LNCaP clone FGC (cell line): ENCODE measurements around the gene WWC2.

Source experiments
- DNase-seq: peaks from one replicate; pipeline ENCODE4 v3.0.0-alpha.2; 2011; ENCODE audit warnings: low read depth
- H3K4me3 ChIP-seq: 2 replicates; pipeline ENCODE4 v1.5.1; 2011; ENCODE audit warnings: mild to moderate bottlenecking, low read depth, low read length, control low read depth
- CTCF ChIP-seq: IDR thresholded peaks from 2 replicates; pipeline ENCODE4 v1.5.1; 2012; ENCODE audit warnings: mild to moderate bottlenecking; ENCODE audit not compliant: control insufficient read depth, insufficient read depth; ENCODE audit errors: extremely low read depth

Gene WWC2

GRCh38 chr4:183256756-183257385 lies 157.8 kb downstream of the WWC2 start:
- peak; percentile 82 for TF ChIP-seq CTCF
- no peak for DNase-seq
- H3K4me3 ChIP-seq, result no peak overlapping the region

DNA sequence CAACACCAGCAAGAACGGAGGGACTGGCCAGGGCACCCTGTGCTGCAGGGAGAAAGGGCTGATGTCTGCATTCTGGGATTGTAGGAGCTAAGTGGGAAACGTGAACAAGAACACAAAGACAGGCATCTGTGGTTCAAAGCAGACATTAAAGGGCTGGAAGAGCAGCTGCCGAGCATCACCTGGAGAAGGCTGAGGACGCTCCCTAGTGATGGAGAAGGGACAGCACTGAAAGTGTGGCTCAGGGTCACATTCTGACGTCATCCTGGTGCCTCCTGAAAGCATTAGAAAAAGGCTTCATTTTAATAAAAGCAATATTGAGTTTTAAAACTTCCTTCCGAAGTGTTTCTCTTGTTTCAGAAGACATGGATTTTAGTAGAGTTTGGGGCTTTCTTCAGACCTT lies 158.8 kb downstream of the WWC2 start:
- no peak for DNase-seq
- H3K4me3 ChIP-seq, result no peak overlapping the region
- 0 out of 2 replicates have a peak, but pooled peaks have one; percentile 11 for TF ChIP-seq CTCF

DNA sequence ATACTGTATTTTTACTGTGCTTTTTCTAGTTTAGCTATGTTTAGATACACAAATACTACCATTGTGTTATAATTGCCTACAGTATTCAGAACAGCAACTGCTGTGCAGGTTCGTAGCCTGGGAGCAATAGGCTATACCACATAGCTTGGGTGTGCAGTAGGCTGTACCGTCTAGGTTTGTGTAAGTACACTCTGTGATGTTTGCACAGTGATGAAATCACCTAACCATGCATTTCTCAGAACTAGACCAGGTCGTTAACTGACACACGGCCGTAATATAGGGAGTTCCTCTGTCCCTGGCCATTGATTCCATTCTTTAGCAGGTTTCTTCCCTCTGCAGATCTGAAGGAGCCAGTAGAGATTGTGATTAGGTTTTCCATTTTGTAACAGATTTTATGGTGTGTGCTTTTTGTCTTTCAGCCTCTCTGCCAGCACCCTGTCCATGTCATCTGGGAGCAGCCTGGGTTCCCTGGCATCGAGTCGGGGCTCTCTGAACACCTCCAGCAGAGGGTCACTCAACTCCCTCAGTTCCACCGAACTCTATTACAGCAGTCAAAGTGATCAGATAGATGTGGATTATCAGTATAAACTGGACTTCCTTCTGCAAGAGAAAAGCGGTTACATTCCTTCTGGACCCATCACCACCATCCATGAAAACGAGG lies 161.6 kb downstream of the WWC2 start:
- DNase-seq, result peak; percentile 84
- H3K4me3 ChIP-seq, result no peak overlapping the region
- TF ChIP-seq CTCF, result no peak

DNA sequence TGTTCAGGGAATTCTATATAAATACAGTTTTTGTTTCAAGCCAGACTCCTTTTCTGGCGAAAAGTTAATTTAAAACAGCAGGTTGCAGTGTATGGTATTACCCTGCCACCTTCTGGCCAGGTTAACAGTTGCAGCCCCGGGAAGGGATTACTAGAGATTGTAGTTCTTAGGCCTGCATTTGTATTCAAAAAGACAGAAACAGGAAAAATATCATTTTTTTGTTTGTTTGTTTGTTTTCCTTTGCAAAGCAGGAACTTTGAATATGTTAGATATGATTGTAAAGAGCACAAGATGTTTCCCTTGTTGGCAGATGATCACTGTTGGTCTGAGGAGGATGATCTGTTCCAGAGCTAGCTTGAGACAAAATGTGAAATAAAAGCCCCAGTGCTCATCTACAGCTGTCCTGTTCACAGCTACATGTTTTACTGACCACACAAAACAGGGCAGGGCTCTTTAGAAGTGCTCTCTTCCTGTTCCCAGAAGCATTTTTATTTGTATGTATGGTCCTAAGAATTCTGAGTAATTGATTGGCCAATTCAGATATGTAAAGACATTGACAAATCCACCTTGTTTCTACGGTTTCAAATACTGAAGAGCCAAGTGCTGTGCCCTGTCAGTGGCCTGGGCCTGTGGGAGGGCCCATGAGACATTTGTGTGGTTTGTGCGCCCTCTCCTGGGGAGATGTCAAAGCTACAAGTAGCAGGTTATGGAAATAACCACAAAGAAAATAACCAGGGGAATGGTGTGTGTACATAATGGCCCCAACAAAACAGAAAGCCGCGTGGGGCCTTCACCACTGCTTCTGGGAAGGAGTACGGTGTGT lies 163.1 kb downstream of the WWC2 start:
- no peak for DNase-seq
- peak; percentile 90 for TF ChIP-seq CTCF
- no peak overlapping the region for H3K4me3 ChIP-seq

DNA sequence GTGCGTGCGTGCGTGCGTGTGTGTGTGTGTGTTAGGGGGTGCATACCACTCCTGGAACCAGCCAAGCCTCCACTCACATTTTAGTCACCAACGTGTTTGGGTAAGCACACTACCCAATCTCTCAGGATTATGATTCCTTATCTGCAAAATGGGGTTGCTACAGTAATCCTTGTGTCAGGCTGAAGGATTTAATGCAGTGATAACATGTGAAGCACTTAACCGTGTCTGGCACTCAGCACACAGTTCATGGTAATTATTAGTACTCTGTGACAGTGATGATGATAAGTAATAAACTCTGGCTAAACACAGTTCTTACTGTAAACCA lies 163.7 kb downstream of the WWC2 start:
- H3K4me3 ChIP-seq, result no peak overlapping the region
- TF ChIP-seq CTCF, result no peak
- no peak for DNase-seq

DNA sequence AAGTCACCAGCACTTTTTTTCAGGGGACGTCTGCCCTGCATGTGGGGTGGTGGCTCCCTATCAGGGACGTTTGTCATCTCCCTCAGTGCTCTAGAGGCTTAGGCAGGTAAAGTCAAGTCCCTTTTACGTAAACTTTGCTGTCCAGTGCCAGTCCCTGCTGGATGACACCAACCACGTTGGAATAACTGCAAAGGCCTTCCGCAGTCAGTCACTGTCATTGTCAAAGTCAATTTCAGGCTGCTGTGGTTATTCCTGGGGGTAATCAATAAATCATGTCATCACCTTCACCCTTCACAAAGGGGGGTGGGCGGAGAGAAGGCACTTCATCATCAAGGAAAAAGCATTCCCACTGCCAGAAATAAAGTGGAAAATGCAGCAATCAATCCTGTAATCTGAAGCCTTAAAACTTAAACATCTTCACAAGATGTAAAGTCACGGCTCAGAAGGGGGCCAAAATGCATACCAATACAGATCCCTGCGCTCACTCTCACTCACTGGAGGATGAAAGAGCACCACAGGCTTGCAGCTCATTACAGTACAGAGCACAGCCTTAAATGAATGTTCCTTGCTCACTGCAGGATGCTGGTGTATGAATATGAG lies 164.8 kb downstream of the WWC2 start:
- no peak for TF ChIP-seq CTCF
- DNase-seq, result no peak

More for the DNA sequence above, 164.8 kb downstream of the WWC2 start:
- H3K4me3 ChIP-seq, result no peak overlapping the region
